Fibroblast of skin of right biceps (primary cell): ENCODE measurements around the gene TUFT1.
"Not testable (repeated sequence)": the region's sequence is repeated elsewhere in the genome, so short reads cannot be mapped to it uniquely, and the experiment has no call there.

Experiments
- DNase-seq: peaks from one replicate; pipeline ENCODE4 v3.0.0-alpha.2; 2013

The TUFT1 gene

DNA sequence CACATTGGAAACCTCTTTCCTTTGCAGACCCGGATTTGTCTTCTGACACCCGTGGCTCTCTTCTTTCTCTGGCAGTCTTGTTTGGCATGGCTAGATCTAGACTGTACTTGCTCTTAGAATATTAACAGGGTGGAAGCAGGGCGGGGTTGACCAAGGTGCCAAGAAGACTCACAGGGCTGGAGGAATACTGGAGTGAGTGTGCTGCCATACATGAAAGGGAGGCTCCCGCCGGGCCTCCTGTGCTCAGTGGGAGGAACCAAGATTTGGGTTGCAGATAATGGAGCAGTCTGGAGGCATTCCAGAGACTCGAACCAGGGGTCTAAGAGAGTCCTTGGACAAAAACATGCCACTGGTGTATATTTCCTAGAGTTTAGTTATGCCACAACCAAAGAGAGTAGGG, 44.2 kb downstream of the TUFT1 start:
- no peak for DNase-seq

DNA sequence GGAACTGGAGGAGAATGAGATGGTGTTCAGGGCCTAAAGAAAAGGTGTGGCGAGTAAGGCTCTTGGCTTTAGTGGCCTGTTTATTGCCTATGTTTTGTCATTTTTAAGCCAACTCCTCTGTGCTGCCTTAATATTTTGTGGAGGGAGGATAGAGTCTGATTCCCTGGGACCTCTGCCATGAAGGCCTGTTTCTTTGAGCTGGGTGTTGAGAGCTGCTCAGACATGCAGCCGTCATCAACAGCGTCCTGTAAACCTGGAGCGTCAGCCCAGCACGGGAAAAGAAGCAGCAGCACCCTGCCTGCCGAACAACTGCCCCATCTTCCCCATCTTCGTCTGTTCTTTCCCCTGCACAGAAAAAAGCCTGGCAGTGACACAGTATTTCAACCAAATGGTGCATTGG, 44.7 kb downstream of the TUFT1 start:
- DNase-seq, result no peak

DNA sequence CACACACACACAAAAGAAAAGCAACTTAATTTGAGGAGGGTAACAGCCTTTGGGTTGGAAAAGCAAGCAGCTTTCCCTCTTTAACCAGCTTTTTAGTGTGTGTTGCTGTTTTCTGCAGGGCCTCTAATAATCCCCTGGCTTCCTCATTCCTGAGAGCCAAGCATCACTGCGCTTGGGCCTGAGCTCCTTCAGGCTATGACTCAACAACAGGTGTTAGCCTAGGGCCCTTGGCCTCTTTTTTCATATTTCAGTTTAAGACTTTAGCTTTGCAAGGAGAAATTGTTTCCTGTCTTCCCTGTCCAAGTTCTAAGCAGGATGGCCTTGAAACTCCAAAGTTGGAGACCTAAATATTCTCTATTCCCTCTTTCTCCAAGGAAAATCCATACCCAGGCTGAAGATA, 45.5 kb downstream of the TUFT1 start:
- peak; percentile 55 for DNase-seq

DNA sequence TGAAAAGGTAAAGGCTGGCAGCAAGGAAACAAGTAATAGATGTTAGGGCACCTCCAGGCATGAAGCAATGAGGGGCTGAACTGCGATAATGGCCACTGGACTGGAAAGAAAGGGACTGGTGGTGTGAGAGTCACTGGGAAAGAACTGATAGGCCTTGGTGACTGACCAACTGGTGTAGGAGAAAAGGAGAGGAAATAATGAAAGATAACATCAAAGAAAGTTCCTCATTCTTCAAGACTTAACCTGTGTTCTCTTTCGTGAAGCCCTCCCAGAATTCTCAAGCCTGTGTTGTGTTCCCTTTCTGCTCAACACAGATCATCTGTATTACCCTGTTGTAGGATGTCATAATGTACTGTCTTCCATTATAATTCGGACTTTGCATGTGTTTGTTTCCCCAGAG, 50.9 kb downstream of the TUFT1 start:
- no peak for DNase-seq

DNA sequence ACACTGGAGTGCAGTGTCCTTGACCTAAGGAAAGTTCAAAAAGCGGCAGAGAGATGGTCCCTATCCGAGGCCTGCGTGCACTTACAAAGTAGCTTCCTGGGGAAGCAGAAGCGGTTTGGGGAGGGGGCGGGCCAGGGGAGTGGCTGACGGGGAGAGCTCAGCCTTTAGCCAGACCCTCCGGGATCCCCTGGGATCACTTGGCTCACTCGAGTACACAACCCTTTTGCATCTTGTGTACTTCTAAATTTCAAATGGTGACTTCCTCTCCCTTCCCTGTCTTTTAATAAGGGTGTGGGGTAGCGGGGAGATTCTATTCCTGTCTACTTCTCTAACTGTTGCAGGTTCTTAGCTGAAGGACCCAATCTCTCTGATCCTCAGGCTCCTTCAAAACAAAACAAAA, 53.6 kb downstream of the TUFT1 start:
- DNase-seq, result no peak

DNA sequence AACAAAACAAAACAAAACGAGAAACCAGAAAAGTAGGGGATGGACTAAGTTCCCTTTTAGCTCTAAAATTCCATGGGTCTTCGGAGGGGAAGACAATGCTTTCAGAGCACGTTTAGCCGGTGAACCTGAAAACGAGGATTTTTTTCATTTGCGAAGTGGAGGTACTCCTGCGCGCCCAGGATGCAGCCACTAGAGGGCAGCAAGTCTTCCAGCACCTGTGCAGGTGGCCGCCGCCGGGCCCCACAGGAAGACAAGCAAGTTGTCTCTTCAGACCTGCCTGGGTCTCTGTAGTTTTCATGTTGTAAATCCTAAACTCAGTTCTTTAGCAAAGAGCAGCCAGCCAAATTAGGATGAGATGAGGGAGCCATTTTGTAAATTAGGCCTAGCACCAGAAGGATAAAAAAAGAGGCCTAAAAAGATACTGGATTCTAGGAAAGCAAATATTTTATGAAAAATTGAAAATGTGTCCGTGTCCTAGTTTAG, 54.1 kb downstream of the TUFT1 start:
- peak; percentile 45 for DNase-seq

DNA sequence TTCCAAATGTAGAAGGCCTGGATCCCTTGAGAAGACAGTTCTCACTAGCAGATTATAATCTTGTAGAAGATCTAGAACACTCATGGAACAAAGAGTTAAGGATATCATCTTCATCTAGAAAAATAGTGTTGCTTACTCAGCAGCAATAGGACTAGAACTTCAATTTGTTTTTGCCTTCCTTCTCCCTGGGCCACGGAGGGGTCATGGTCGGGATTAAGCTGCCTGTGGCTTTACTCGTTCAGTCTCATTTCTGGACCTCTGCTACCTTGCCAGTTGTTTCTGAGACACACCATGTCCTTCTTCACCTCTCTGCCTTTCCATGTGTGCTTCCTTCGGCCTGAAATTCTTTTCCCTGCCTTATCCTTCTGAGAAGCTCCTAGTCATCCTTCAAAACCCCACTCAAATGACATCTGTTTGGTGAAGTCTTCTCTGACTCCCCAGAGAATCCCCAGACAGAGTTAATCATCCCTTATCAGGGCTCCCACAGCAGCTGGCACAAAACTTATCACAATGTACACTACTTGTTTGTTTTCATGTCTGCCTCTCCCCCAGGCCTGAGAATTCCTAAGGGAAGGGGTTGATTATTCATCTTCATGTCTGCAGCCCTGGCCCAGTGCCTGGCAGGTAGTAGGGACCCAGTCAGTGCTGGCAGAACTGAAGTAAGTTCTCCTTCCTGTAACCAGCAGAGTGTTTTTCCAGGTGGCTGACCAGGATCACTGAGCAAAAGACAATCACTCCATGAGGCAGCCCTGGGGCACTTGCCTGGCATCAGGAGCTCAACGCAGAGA, 56.3 kb downstream of the TUFT1 start:
- no peak for DNase-seq

DNA sequence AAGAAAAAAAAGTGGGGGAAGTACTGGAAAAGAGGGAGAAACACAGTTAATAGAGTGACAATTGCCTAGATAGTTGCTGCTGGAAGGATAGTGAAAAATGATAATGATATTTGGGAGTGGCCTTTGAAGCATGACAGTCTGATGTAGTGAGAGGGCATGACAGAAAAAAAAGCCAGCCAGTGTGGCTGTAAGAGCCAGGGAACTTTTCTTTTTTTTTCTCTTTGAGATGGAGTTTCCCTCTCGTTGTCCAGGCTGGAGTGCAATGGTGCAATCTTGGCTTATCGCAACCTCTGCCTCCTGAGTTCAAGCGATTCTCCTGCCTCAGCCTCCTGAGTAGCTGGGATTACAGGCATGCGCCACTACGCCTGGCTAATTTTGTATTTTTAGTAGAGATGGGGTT, 62.4 kb downstream of the TUFT1 start:
- DNase-seq, result not testable (repeated sequence)

DNA sequence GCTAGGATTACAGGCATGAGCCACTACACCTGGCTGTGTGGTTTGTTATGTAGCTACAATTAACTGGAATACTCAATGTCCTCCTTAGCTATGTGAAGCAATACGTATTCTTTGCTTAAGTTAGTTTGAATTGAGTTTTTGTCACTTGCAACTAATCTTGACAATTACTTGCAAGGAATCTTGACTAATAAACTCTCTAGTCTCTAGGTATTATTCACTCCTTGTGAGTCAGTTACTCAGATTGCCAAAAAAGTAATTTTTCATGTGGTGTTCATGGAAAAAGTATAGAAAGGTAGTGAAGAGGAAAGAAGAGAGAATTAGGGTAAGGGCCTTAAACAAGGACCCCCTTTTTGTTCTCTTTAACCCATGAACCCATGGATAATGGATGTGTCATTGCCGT, 64.2 kb downstream of the TUFT1 start:
- DNase-seq, result no peak

DNA sequence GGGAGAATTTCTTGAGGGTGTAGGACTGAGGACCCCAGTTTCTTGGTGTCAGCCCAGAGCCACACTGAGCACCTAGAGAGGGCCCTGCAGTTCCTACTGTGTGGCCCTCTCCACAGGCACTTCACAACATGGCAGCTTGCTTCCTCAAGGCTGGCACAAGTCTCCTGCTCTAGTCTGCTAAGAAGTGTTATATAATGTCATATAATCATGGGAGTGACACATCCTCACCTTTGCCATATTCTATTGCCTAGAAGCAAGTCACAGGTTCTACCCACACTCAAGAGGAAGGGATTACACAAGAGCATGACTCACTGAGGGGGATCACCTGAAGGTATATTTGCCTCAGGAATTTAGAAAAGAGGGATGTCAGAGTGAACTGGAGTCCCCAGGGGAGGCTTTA, 66.3 kb downstream of the TUFT1 start:
- DNase-seq, result peak; percentile 40

DNA sequence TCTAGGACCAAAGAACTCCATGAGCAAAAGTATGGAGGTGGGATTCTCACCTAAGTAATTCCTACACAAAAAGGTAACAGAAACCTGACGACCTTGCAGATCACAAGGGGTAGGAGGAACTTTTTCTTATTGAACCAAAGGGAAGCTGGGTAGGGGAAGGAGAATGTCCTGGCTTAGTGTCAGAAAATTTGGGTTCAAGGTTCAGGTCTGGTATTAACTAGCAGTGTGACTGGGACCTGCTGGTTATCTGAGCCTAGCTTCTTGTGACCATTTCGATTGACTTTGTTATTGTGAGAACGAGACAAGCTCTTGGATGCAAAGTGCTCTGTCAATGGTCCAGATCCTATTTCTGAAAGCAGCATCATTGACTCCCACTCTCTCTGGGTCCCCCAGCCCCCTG, 66.7 kb downstream of the TUFT1 start:
- DNase-seq, result no peak

DNA sequence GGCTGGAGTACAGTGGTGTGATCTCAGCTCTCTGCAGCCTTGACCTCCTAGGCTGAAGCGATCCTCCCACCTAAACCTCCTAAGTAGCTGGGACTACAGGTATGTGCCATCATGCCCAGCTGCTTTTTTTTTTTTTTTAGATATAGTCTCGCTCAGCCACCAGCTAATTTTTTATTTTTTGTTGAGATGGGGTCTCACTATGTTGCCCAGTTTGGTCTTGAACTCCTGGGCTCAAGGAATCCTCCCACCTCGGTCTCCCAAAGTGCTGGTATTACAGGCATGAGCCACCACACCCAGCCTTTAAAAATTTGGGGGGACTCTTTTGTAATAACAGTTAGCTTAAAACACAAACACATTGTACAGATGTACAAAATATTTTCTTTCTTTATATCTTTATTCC, 70.0 kb downstream of the TUFT1 start:
- DNase-seq, result no peak

DNA sequence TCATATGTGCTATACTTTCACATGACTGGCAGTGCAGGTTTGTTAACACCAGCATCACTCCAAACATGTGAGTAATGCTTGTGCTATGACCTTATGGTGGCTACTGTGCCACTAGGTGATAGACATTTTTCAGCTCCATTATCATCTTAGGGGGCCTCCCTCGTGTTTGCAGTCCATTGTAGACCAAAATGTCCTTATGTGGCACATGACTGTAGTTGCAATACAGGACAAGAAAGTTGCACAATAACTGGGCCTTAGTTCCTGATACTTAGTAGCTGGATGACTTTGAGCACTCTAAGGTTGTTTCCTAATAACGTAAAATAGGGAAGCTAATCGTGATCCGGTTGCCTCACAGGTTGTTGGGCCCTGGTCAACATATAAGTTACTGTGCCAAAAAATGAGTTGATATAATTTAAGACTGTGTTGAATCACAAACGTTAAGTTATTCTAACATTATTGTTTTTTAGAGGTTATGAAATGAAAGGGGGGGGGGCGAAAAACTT, 71.2 kb downstream of the TUFT1 start:
- DNase-seq, result peak; percentile 59

DNA sequence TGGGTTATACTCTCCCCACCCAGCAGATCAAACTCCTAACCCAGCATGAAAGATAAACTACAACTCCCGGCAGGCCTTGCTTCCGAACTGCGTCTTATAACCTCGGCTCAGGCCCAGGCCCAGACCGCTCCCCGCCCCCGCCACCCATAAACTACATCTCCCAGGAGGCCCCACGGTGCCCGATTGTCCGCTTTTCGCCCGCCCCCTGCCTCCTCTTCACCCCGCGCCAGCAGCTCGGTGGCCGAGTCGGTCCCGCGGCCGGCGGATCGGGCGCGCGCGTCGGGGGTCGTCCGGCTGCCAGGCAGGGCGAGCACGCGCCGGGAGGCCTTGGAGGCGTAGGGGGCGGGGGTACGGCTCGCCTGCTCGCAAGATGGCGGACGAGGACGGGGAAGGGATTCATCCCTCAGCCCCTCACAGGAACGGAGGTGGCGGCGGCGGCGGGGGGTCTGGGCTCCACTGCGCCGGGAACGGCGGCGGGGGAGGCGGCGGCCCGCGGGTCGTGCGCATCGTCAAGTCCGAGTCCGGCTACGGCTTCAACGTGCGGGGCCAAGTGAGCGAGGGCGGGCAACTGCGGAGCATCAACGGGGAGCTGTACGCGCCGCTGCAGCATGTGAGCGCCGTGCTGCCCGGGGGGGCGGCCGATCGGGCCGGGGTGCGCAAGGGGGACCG, 71.9 kb downstream of the TUFT1 start, which contains the start of gene SNX27:
TSS of gene SNX27 (plus strand) at position 219 of the 669 bp plus-strand sequence. CDS start at position 371, 152 bp downstream.
- DNase-seq, result peak; percentile 92

DNA sequence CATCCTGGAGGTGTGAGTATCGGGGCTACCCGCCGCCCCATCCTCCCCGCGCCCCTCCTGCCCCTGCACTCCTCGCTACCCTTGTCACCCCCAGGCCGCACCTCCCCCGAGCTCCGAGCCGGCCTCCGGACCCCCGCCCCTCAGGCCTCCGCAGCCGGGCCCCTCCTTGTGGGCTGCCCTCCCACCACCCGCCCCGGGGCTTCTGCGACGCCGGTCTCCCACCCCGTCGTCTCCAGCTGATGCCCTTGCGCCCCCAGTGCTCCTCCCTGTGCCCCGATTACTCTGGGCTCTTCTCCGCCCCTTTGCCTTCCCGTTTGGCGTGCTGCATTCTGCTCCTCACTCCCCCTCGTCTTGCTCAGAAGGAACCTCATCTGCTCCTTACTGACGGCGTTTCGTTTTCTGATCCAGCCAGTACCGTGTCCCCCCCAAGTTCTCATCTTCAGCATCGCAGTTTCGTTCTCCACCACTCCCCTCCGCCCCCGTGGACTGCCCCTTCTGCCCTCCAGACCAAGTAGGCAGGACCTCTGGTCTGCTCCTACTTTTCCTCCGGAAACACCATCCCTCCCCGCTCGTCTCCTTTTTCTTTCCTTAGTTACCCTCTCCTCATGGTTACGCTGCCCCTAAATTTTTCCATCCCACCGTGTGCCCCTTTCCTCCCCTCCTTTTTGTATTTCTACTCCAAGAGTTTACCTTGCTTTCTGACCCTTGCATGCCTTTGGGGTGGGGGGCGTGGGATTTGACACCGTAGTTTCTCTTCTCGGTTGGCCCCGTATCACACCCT, 72.6 kb downstream of the TUFT1 start:
- peak; percentile 21 for DNase-seq

DNA sequence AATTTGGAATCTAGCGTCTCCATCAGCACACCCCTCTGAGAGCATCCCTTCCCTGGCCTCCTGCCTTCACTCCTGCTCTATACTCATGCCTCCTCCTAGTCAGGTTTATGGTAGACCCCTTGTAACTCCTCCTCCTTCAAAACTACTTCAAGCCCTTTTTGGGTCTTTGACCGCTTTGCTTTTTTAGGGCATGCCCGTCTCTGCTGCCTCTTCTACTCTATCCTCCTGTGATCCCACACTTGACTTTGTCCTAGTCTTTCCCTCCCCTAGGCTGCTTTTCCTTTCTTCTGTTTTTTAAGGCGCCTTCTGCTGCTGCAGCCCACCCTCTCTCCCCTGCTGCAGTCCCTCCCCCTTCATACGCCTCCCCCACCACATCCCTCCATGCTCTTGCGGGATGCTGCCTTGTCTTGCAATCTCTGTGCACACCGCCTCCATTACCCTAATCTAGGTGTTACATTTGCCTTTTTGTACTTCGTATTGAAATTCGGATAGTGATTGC, 73.2 kb downstream of the TUFT1 start:
- DNase-seq, result no peak

DNA sequence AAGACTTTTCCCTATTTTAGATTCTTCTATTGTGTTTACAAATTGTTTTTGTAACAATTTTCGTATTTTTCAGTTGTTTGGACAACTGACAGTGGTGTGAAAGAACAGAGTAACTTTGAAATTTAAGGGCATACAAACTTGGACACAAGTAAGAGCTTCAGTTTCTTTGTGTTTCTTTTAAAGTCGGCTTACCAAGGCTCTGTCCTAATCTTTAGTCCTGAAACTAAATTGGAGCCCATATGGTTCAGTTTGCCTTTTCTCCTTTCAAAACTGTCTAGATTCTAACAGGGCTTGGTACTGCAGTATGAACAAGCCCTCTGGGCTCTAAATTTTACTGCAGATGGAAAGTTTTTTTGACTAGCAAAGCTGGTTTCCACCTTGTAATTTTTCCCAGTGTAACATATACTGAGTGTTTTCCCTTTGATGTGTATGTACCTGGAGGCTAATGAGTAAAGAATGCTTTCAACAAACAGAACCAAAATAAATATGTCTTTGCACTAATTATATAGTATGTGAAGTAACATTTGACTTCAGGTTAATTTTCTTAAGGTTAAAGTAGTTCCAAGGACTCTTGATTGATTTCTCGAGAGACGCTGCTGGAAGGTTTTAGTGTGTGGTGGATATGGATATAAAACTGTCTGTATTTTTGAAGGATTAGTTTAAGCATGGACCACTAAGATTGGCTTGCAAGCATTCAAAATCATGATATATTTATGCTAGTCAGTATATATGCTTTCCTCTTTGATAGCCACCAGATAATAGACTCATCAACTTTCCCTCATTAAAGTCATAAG, 75.8 kb downstream of the TUFT1 start:
- DNase-seq, result no peak

DNA sequence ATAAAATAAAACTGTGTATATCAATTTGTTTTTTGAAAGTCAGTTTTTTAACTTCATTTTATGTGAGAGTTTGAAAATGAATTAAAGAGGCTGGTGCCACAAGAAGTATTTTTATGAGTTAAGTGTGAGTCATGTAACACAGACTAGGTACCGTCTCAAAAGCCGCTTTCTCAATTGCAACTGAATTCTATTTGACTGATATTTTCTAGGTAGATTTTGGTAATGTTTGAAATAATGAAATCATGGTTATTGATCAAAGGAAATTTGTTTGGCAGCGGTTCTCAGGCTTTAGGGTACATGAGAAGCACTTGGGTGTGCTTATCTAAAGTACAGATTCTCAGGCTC, 76.4 kb downstream of the TUFT1 start:
- peak; percentile 27 for DNase-seq

DNA sequence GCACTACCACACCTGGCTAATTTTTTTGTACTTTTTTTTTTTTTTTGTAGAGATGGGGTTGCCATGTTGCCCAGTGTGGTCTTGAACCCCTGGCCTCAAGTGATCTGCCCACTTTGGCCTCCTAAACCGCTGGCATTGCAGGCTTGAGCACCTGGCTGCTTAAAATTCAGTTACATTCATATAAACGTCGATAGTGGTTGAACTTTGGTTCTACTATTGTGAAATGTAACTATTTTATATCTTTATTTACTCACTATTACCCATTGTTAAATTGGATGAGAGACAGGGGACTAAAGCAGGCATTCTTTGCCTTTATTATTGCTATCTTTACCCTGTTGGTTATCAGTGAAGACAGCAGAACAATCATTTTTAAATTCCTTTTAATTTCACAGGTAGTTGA, 77.9 kb downstream of the TUFT1 start:
- DNase-seq, result no peak

DNA sequence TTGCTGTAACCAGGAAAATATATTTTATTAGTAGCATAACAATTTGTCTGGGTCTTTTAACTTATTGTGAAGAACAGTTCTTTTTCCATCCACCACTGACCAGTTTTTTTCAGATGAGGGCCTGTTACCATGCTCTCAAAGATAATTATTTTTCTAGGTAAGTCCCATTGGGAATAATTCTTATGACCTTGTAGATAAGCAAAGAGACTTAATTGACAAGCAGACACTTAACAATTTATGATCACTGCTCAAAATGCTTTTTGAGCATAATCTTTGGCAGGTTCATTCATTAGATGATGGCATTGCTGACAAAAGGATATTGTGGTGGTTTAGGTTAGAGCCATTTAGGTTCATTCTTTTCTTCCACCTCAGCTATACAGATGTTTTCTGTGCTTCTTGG, 78.4 kb downstream of the TUFT1 start:
- DNase-seq, result no peak

DNA sequence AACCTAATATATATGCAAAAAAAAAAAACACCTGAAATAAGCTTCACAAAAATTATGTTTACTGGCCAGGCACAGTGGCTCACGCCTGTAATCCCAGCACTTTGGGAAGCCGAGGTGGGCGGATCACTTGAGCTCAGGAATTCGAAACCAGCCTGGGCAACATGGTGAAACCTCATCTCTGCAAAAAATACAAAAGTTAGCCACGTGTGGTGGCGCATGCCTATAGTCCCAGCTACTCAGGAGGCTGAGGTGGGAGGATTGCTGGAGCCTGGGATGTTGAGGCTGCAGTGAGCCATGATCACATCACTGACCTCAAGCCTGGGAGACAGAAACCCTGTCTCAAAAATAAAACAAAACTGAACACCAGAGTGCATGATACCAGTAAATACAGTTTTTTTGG, 78.9 kb downstream of the TUFT1 start:
- not testable (repeated sequence) for DNase-seq

DNA sequence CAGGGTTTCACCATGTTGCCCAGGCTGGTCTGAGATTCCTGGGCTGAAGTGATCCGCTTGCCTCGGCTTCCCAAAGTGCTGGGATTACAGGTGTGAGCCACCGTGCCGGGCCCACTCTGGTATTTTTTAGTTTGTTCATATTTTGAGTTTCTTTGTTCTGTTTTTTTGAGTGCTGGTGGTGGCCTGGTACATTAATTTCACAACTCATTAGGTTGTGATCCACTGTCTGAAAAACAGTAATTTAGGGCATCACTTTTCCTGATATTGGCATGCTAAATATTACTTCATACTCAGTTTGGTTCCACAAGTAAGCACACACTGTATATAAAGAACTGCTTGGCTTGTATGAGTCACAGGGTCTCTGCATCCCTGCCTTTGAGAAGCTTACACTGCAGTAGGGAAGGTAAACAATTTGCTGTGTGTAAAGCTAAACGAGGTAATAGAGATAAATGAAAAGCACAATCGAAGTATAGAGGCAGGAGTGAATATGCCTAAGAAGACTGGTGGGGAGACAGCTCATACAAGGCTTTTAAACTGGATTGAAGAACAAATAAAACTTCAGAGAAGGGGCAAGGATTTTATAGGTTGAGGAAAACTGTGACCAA, 79.5 kb downstream of the TUFT1 start:
- peak; percentile 35 for DNase-seq
